SU-DHL-6 (cell line): ENCODE results near the gene FGFRL1.

Experiments
- H2AFZ ChIP-seq: fragments of 200-600 bp; sonication (generic); 2 replicates; pipeline ENCODE4 v1.6.1; 2014; ENCODE audit warnings: low read depth, mild to moderate bottlenecking, moderate library complexity, mixed read lengths, antibody characterized with exemption, low read length; ENCODE audit not compliant: severe bottlenecking
- H3F3A ChIP-seq: fragments of 200-600 bp; shearing (Covaris generic); 2 replicates; pipeline ENCODE4 v1.6.0; 2016; ENCODE audit warnings: antibody characterized with exemption, mild to moderate bottlenecking; ENCODE audit not compliant: insufficient read depth
- H3K27ac ChIP-seq: fragments of 200-600 bp; sonication (generic); 2 replicates; pipeline ENCODE4 v1.5.1; 2016; ENCODE audit warnings: low read depth, mild to moderate bottlenecking, low read length, moderate library complexity, mixed read lengths
- H3K27me3 ChIP-seq: fragments of 200-600 bp; sonication (generic), shearing (Covaris generic); 2 replicates; pipeline ENCODE4 v1.6.0; 2014; ENCODE audit warnings: mild to moderate bottlenecking, low read length
- H3K36me3 ChIP-seq: fragments of 200-600 bp; sonication (generic); 2 replicates; pipeline ENCODE4 v1.6.1; 2014; ENCODE audit warnings: mild to moderate bottlenecking, low read length, mixed read lengths
- H3K4me2 ChIP-seq: fragments of 300-600, 200-600 bp; shearing (Covaris generic), sonication (generic); 2 replicates; pipeline ENCODE4 v1.6.0; 2014; ENCODE audit warnings: low read length, low read depth, mild to moderate bottlenecking; ENCODE audit not compliant: poor library complexity, severe bottlenecking
- H3K4me3 ChIP-seq: fragments of 200-600 bp; sonication (generic); 2 replicates; pipeline ENCODE4 v1.5.1; 2014; ENCODE audit warnings: antibody characterized with exemption, low read length, mild to moderate bottlenecking, mixed read lengths; ENCODE audit not compliant: insufficient read depth, poor library complexity, severe bottlenecking
- H3K79me2 ChIP-seq: fragments of 200-600 bp; sonication (generic); 2 replicates; pipeline ENCODE4 v1.6.1; 2014; ENCODE audit warnings: mild to moderate bottlenecking, low read length, moderate library complexity; ENCODE audit not compliant: insufficient read depth
- H3K9ac ChIP-seq: fragments of 200-600 bp; sonication (generic); 2 replicates; pipeline ENCODE4 v1.7.0; 2014; ENCODE audit warnings: mild to moderate bottlenecking, low read length
- H3K9me2 ChIP-seq: fragments of 200-600 bp; sonication (generic); replicated peaks from 2 replicates; pipeline ENCODE4 v1.6.1; 2014; ENCODE audit warnings: low read length; ENCODE audit not compliant: insufficient read depth
- H3K9me3 ChIP-seq: fragments of 200-600 bp; sonication (generic); 2 replicates; pipeline ENCODE4 v1.6.1; 2014; ENCODE audit warnings: low read length, mixed read lengths; ENCODE audit not compliant: insufficient read depth
- H4K20me1 ChIP-seq: fragments of 200-600 bp; sonication (generic); 2 replicates; pipeline ENCODE4 v1.6.1; 2014; ENCODE audit warnings: low read depth, mild to moderate bottlenecking, antibody characterized with exemption, low read length, moderate library complexity, mixed read lengths
- EZH2phosphoT487 ChIP-seq: fragments of 200-600 bp; sonication (generic), shearing (Covaris generic); conservative IDR thresholded peaks from 2 replicates; pipeline ENCODE4 v1.6.1; 2018; ENCODE audit warnings: mild to moderate bottlenecking, antibody characterized with exemption, low read length, moderate library complexity, mixed read lengths
- TF ChIP-seq, protein P1 (sequence below): fragments of 200-600 bp; sonication (generic); IDR thresholded peaks from one replicate; pipeline ENCODE4 v1.5.1; 2017; ENCODE audit warnings: antibody characterized with exemption, mild to moderate bottlenecking, low read length, moderate library complexity; ENCODE audit not compliant: insufficient read depth, poor library complexity, severe bottlenecking

The FGFRL1 gene

DNA sequence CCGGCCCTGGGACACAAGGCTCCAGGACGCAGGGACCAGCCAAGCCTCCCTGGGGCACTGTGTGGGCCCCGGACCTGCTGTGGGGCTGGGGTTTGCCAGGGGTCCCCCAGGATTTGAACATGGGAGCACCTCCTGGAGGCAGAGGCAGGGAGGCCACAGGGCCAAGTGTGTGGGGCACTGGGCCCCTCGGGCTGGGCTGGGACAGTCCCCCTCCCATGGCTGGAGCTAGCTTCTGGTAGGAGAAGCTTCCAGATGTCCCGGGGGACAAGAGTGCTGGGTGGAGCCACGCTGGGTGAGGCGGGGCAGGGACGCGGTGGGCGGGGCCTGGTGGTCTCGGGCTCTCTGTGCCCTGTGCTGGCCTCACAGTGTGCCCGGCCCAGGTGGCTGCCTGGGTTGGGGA lies 18.6 kb downstream of the FGFRL1 start:
- no peaks in the 10 kb centered on the region for H3K9me3 ChIP-seq
- H2AFZ ChIP-seq, result no peak overlapping the region
- TF ChIP-seq, protein P1, sequence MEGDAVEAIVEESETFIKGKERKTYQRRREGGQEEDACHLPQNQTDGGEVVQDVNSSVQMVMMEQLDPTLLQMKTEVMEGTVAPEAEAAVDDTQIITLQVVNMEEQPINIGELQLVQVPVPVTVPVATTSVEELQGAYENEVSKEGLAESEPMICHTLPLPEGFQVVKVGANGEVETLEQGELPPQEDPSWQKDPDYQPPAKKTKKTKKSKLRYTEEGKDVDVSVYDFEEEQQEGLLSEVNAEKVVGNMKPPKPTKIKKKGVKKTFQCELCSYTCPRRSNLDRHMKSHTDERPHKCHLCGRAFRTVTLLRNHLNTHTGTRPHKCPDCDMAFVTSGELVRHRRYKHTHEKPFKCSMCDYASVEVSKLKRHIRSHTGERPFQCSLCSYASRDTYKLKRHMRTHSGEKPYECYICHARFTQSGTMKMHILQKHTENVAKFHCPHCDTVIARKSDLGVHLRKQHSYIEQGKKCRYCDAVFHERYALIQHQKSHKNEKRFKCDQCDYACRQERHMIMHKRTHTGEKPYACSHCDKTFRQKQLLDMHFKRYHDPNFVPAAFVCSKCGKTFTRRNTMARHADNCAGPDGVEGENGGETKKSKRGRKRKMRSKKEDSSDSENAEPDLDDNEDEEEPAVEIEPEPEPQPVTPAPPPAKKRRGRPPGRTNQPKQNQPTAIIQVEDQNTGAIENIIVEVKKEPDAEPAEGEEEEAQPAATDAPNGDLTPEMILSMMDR, result no peak
- TF ChIP-seq EZH2phosphoT487, result no peak
- no peak overlapping the region for H3K4me2 ChIP-seq
- no peak overlapping the region for H3K4me3 ChIP-seq
- H3K36me3 ChIP-seq, result no peaks in the 10 kb centered on the region
- no peaks in the 10 kb centered on the region for H3K9me2 ChIP-seq
- no peaks in the 10 kb centered on the region; the same call in 1 of the 2 replicates for H3F3A ChIP-seq
- no peaks in the 10 kb centered on the region for H3K27me3 ChIP-seq
- H4K20me1 ChIP-seq, result no peaks in the 10 kb centered on the region
- H3K79me2 ChIP-seq, result no peaks in the 10 kb centered on the region
- H3K9ac ChIP-seq, result no peak overlapping the region
- no peak overlapping the region for H3K27ac ChIP-seq

DNA sequence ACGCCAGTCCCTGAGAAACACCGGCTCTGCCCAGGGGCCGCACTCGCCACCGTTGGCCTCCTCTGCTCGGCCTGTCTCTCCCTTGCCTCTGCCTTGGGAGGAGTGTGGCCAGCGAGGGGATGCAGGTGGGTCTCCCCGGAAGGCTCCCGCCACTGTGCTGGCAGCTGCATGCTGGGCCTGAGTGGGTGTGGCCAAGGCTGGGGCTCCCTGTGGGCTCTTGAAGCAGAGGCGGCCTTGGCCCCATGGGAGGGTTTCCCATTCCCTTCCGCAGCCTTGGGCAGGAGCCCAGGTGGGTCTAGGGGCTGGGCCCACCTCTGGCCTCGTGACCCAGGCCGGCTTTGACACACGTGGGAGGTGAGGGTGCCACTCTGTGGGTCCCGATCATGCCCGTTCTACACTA lies 19.1 kb downstream of the FGFRL1 start:
- Histone ChIP-seq H3K4me2 (no peak overlapping the region), H2AFZ (no peak overlapping the region), H3F3A (no peaks in the 10 kb centered on the region; the same call in 1 of the 2 replicates), H4K20me1 (no peaks in the 10 kb centered on the region), H3K27me3 (no peaks in the 10 kb centered on the region), H3K9me3 (no peaks in the 10 kb centered on the region), H3K27ac (no peak overlapping the region), H3K9me2 (no peaks in the 10 kb centered on the region), H3K79me2 (no peaks in the 10 kb centered on the region), H3K9ac (no peak overlapping the region), H3K36me3 (no peaks in the 10 kb centered on the region), H3K4me3 (no peak overlapping the region)
- no peak for TF ChIP-seq EZH2phosphoT487
- TF ChIP-seq, protein P1, result no peak

DNA sequence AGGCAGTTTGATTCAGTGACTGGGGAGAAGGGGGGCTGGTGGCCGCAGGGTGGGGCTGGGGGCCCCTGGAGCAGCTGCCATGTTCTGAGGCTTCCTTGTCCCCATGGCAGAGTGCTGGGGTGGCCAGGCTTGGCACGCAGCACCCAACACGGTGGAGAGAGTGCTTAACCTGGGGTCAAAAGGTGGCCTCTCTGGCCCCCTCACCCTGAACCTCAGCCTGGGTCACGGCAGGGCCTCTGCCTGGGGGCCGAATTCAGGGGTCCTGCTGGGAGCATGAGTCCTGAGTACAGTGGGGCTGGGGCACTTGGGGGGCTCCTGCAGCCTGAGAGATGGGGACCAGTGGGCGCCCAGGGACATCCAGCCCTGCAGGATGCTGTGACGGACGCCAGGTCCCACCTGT lies 19.9 kb downstream of the FGFRL1 start:
- no peaks in the 10 kb centered on the region for H3K27me3 ChIP-seq

More for the DNA sequence above, 19.9 kb downstream of the FGFRL1 start:
- H3K4me2 ChIP-seq, result no peak overlapping the region
- H3F3A ChIP-seq, result no peaks in the 10 kb centered on the region; the same call in 1 of the 2 replicates
- no peak overlapping the region for H3K9ac ChIP-seq
- H3K79me2 ChIP-seq, result no peaks in the 10 kb centered on the region
- no peak overlapping the region for H3K4me3 ChIP-seq
- no peaks in the 10 kb centered on the region for H3K36me3 ChIP-seq
- no peak overlapping the region for H2AFZ ChIP-seq
- no peaks in the 10 kb centered on the region for H4K20me1 ChIP-seq
- H3K9me3 ChIP-seq, result no peaks in the 10 kb centered on the region
- no peak overlapping the region for H3K27ac ChIP-seq
- no peaks in the 10 kb centered on the region for H3K9me2 ChIP-seq
- TF ChIP-seq EZH2phosphoT487, result no peak
- TF ChIP-seq, protein P1, result no peak
